Vagina (tissue), 2 donors: ENCODE results near the gene ANAPC5. TPM values are rescaled to one million over a fixed set of nuclear protein-coding genes. Genes with fewer than 3 reads are reported as not detected.
A peak's percentile ranks its signal among the peaks of the same experiment; 100 is the strongest.

ENCODE experiments used
- DNase-seq, 2 donors: peaks; one replicate each; pipeline ENCODE4 v3.0.0-alpha.2; 2017; ENCODE audit errors: extremely low spot score in 2 of 2
- H3K27ac ChIP-seq: fragments of 200-600 bp; sonication (generic); one replicate; pipeline ENCODE4 v1.5.1; 2019
- H3K27me3 ChIP-seq: fragments of 200-600 bp; sonication (generic); one replicate; pipeline ENCODE4 v1.5.1; 2019
- H3K36me3 ChIP-seq, 2 donors: fragments of 200-600 bp; sonication (generic); one replicate each; pipeline ENCODE4 v1.5.1; 2017 to 2019
- H3K4me1 ChIP-seq: fragments of 200-600 bp; sonication (generic); one replicate; pipeline ENCODE4 v1.5.1; 2019
- H3K4me3 ChIP-seq, 2 donors: fragments of 200-600 bp; sonication (generic); 1 replicate in 1 of 2; 2 replicates in 1 of 2; pipeline ENCODE4 v1.5.1; 2016 to 2019
- H3K9me3 ChIP-seq: fragments of 200-600 bp; sonication (generic); one replicate; pipeline ENCODE4 v1.5.1; 2019
- POLR2A ChIP-seq, 2 donors: fragments of 450-650 bp; IDR thresholded peaks; one replicate each; pipeline ENCODE4 v1.6.1; 2017; ENCODE audit warnings: antibody characterized with exemption in 2 of 2, mild to moderate bottlenecking in 2 of 2, moderate library complexity in 2 of 2
- POLR2AphosphoS5 ChIP-seq, 2 donors: sonication (generic); formaldehyde crosslinking; IDR thresholded peaks; one replicate each; pipeline ENCODE4 v1.9.0; 2017; ENCODE audit warnings: antibody characterized with exemption in 2 of 2, mild to moderate bottlenecking in 2 of 2, low read depth in 1 of 2; ENCODE audit not compliant: insufficient read depth in 1 of 2
- intact Hi-C: fragments of 100-400 bp; cut with DNase I; formaldehyde crosslinking; loops from one replicate; pipeline ENCODE4 v1.15.1; 2023
- total RNA-seq: library from RNA; depleted of rRNA; stranded (reverse); fragments of >200 nt; gene quantifications from one replicate; pipeline ENCODE4 v1.2.3, GENCODE V29; 2016
- TF ChIP-seq, protein P1 (sequence below), 3 experiments: fragments of 450-650 bp in 2 of 3; fragments of 200-600 bp in 1 of 3; sonication (generic) in 1 of 3; IDR thresholded peaks; one replicate each; pipeline ENCODE4 v1.5.1; 2017 to 2019; ENCODE audit warnings: antibody characterized with exemption in 3 of 3, mild to moderate bottlenecking in 2 of 3, moderate library complexity in 2 of 3

ANAPC5 gene
- total RNA-seq, 1 donor from 2014 or later = 143 TPM

DNA sequence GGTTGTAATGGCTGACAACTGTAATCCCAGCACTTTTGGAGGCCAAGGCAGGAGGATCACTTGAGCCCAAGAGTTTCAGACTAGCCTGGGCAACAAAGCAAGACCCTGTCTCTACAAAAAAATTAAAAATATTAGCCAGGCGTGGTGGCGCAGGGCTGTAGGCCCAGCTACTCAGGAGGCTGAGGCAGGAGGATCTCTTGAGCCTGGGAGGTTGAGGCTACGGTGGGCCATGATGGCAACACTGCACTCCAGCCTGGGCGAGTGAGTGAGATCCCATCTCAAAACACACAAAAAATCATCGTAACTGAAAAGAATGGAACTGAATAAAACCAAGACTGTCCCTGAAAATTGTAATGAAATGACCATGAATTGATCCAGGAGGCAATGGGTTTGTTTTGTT, 61.8 kb downstream of the ANAPC5 start:
- H3K4me3 ChIP-seq = no peak overlapping the region
- H3K36me3 ChIP-seq = peaks cover 0 to 6% of the 10 kb centered on the region in 2 donors
- TF ChIP-seq, protein P1, sequence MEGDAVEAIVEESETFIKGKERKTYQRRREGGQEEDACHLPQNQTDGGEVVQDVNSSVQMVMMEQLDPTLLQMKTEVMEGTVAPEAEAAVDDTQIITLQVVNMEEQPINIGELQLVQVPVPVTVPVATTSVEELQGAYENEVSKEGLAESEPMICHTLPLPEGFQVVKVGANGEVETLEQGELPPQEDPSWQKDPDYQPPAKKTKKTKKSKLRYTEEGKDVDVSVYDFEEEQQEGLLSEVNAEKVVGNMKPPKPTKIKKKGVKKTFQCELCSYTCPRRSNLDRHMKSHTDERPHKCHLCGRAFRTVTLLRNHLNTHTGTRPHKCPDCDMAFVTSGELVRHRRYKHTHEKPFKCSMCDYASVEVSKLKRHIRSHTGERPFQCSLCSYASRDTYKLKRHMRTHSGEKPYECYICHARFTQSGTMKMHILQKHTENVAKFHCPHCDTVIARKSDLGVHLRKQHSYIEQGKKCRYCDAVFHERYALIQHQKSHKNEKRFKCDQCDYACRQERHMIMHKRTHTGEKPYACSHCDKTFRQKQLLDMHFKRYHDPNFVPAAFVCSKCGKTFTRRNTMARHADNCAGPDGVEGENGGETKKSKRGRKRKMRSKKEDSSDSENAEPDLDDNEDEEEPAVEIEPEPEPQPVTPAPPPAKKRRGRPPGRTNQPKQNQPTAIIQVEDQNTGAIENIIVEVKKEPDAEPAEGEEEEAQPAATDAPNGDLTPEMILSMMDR (IDR thresholded peaks at IDR 0.05) = no peak
- TF ChIP-seq POLR2AphosphoS5 (IDR thresholded peaks at IDR 0.05; ENCODE audit: insufficient read depth in 1 of 2, low read depth in 1 of 2) (no peak), POLR2A (IDR thresholded peaks at IDR 0.05) (no peak)
- no peaks in the 10 kb centered on the region for H3K9me3 ChIP-seq
- intact Hi-C loops = loop anchor here (5.0 kb wide), 1 partner anchor 48 kb away; no protein-coding TSS in a partner anchor
- peaks cover 42% of the 10 kb centered on the region for H3K4me1 ChIP-seq
- H3K27me3 ChIP-seq = no peaks in the 10 kb centered on the region
- H3K27ac ChIP-seq = peak overlapping the region; percentile 70
- no peak for DNase-seq

DNA sequence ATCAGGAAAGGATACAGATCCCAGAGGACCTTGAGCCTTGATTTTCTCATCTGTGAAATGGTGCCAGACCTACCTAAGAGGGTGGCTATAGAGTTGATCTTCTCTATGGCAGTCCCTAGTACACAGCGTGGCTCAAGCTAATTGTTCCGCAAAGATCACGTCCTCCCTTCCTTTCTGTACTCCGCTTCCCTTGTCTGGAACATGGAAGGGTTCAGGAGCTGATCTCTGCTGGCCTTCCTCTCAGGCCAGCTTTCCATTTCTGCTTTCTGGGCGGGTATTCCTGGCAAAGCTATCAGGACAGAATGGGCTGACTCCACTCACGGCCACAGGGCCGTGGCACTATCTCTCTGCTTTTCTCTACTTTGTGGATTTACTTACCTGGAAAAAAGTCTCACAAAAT, 62.2 kb downstream of the ANAPC5 start:
- intact Hi-C loops = loop anchor here (5.0 kb wide), 1 partner anchor 48 kb away; no protein-coding TSS in a partner anchor
- Histone ChIP-seq H3K4me1 (peaks cover 42% of the 10 kb centered on the region), H3K27ac (peak overlapping the region; percentile 70), H3K27me3 (no peaks in the 10 kb centered on the region), H3K36me3 (peaks cover 0 to 6% of the 10 kb centered on the region in 2 donors), H3K4me3 (no peak overlapping the region), H3K9me3 (no peaks in the 10 kb centered on the region)
- TF ChIP-seq POLR2A (IDR thresholded peaks at IDR 0.05) (no peak), POLR2AphosphoS5 (IDR thresholded peaks at IDR 0.05; ENCODE audit: insufficient read depth in 1 of 2, low read depth in 1 of 2) (no peak)
- TF ChIP-seq, protein P1 (IDR thresholded peaks at IDR 0.05) = no peak
- DNase-seq = no peak

GRCh38 chr12:121288986-121289385, 63.2 kb downstream of the ANAPC5 start:
- DNase-seq = no peak
- H3K9me3 ChIP-seq = no peaks in the 10 kb centered on the region
- no peaks in the 10 kb centered on the region for H3K27me3 ChIP-seq
- peaks cover 0 to 6% of the 10 kb centered on the region in 2 donors for H3K36me3 ChIP-seq
- no peak overlapping the region for H3K4me3 ChIP-seq
- intact Hi-C loops = no loop called here
- TF ChIP-seq POLR2A (IDR thresholded peaks at IDR 0.05) (no peak), POLR2AphosphoS5 (IDR thresholded peaks at IDR 0.05; ENCODE audit: insufficient read depth in 1 of 2, low read depth in 1 of 2) (no peak)
- TF ChIP-seq, protein P1 (IDR thresholded peaks at IDR 0.05) = no peak
- H3K4me1 ChIP-seq = peaks cover 42% of the 10 kb centered on the region
- peak overlapping the region; percentile 70 for H3K27ac ChIP-seq

DNA sequence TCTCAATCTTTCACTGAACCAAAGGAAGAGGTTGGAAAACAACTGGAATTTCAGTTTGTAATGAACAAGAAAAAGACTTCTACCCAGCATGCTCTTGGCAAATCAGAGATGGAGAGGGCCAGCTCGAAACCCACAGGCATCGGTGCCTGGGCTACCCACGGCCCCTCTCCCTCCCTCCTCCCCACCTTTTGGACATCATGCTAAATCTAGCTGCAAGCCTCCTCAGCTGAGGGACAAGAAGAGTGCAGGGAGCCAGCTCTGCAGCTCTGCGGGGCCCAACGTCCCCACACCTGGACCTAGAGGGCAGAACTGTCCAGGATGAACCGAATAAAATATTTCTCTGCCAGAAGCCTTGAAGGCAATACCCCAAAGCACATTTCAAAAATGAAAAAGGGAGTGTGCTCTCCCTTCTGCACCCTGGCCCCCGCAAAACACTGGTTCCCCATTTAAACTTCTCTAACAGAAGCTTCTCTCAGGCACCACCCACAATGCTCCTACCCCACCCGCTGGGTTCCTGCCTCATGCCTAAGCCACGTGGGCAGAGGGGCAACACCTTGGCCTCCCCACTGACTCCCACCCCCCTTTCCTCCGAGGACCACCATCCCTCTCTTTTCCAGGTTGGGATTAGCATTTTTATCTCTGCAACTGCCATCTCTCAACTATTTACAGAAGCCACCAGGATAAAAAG, 63.9 kb downstream of the ANAPC5 start:
- TF ChIP-seq, protein P1 (IDR thresholded peaks at IDR 0.05) = no peak
- TF ChIP-seq POLR2A (IDR thresholded peaks at IDR 0.05) (no peak), POLR2AphosphoS5 (IDR thresholded peaks at IDR 0.05; ENCODE audit: insufficient read depth in 1 of 2, low read depth in 1 of 2) (no peak)
- Histone ChIP-seq H3K27me3 (no peaks in the 10 kb centered on the region), H3K36me3 (peaks cover 0 to 6% of the 10 kb centered on the region in 2 donors), H3K9me3 (no peaks in the 10 kb centered on the region), H3K4me1 (peaks cover 46% of the 10 kb centered on the region), H3K27ac (peak overlapping the region; percentile 70), H3K4me3 (no peak overlapping the region)
- no peak for DNase-seq
- intact Hi-C loops = no loop called here

- intact Hi-C loops = no loop called here
- Histone ChIP-seq H3K27ac (no peak overlapping the region), H3K4me1 (peaks cover 50% of the 10 kb centered on the region), H3K9me3 (no peaks in the 10 kb centered on the region), H3K27me3 (no peaks in the 10 kb centered on the region), H3K4me3 (no peak overlapping the region), H3K36me3 (peaks cover 0 to 6% of the 10 kb centered on the region in 2 donors)
- no peak for TF ChIP-seq POLR2A (IDR thresholded peaks at IDR 0.05)
- TF ChIP-seq, protein P1 (IDR thresholded peaks at IDR 0.05) = no peak
- TF ChIP-seq POLR2AphosphoS5 (IDR thresholded peaks at IDR 0.05; ENCODE audit: insufficient read depth in 1 of 2, low read depth in 1 of 2) = no peak
- no peak for DNase-seq
These were observed 64.8 kb downstream of the ANAPC5 start for GRCh38 chr12:121287267-121287954.
